HepG2 (cell line): ENCODE data around the gene UBE3D. TPM values are rescaled to one million over a fixed set of nuclear protein-coding genes. Genes with fewer than 3 reads are reported as not detected.

Experiments
- CENPT ChIP-seq: sonication (generic); formaldehyde crosslinking; IDR thresholded peaks from 2 replicates; pipeline ENCODE4 v1.8.0; 2022; ENCODE audit warnings: low read depth, mild to moderate bottlenecking, moderate library complexity, missing genetic modification reagents
- EEA1 ChIP-seq: sonication (generic); formaldehyde crosslinking; IDR thresholded peaks from 2 replicates; pipeline ENCODE4 v1.5.1; 2020; ENCODE audit warnings: mild to moderate bottlenecking, missing genetic modification reagents, borderline replicate concordance
- FOXJ3 ChIP-seq: sonication (generic); formaldehyde crosslinking; IDR thresholded peaks from 2 replicates; pipeline ENCODE4 v1.4.0; 2020; ENCODE audit warnings: missing genetic modification reagents, mild to moderate bottlenecking, borderline replicate concordance
- GLI4 ChIP-seq: sonication (generic); formaldehyde crosslinking; IDR thresholded peaks from 2 replicates; pipeline ENCODE4 v1.5.1; 2020; ENCODE audit warnings: missing genetic modification reagents, mild to moderate bottlenecking, moderate library complexity, borderline replicate concordance
- GMEB2 ChIP-seq: IDR thresholded peaks from 2 replicates; pipeline ENCODE4 v1.6.1; 2016; ENCODE audit warnings: missing biosample characterization, missing genetic modification reagents, low read depth
- HOXA3 ChIP-seq: sonication (generic); formaldehyde crosslinking; IDR thresholded peaks from 2 replicates; pipeline ENCODE4 v1.5.0; 2020; ENCODE audit warnings: missing genetic modification reagents
- KLF9 ChIP-seq: IDR thresholded peaks from 2 replicates; pipeline ENCODE4 v1.6.1; 2016; ENCODE audit warnings: low read depth
- MAZ ChIP-seq, 2 experiments: sonication (generic) in 1 of 2; formaldehyde crosslinking in 1 of 2; IDR thresholded peaks; 2 replicates each; pipeline versions ENCODE4 v1.5.0 to v1.6.1; 2012 to 2020; ENCODE audit warnings: low read depth in 2 of 2, mild to moderate bottlenecking in 2 of 2, borderline replicate concordance in 1 of 2, improper control_type of control experiment in 1 of 2, low read length in 1 of 2, missing genetic modification reagents in 1 of 2, moderate library complexity in 1 of 2
- MLLT10 ChIP-seq: sonication (generic); formaldehyde crosslinking; IDR thresholded peaks from 2 replicates; pipeline ENCODE4 v1.4.0; 2020; ENCODE audit warnings: missing genetic modification reagents
- NFATC3 ChIP-seq: sonication (generic); formaldehyde crosslinking; IDR thresholded peaks from 2 replicates; pipeline ENCODE4 v1.5.1; 2020; ENCODE audit warnings: mild to moderate bottlenecking, missing genetic modification reagents
- NPAS2 ChIP-seq: sonication (generic); formaldehyde crosslinking; IDR thresholded peaks from 2 replicates; pipeline ENCODE4 v1.8.0; 2022; ENCODE audit warnings: mild to moderate bottlenecking, missing genetic modification reagents, borderline replicate concordance
- PAF1 ChIP-seq: IDR thresholded peaks from 2 replicates; pipeline ENCODE4 v1.6.1; 2016; ENCODE audit warnings: missing genetic modification reagents, missing compliant biosample characterization
- SMC3 ChIP-seq: IDR thresholded peaks from 2 replicates; pipeline ENCODE4 v1.6.1; 2011; ENCODE audit warnings: low read length, improper control_type of control experiment
- SRSF9 ChIP-seq: fragments of 200-400 bp; formaldehyde crosslinking; IDR thresholded peaks from 2 replicates; pipeline ENCODE4 v1.6.1; 2018; ENCODE audit warnings: borderline replicate concordance, mild to moderate bottlenecking, low read depth, low read length; ENCODE audit not compliant: insufficient read depth, poor library complexity, severe bottlenecking
- TEF ChIP-seq: sonication (generic); formaldehyde crosslinking; IDR thresholded peaks from 2 replicates; pipeline ENCODE4 v1.5.0; 2020; ENCODE audit warnings: missing genetic modification reagents
- YY1 ChIP-seq: IDR thresholded peaks from 2 replicates; pipeline ENCODE4 v1.6.1; 2011; ENCODE audit warnings: low read length, low read depth, moderate library complexity, mild to moderate bottlenecking; ENCODE audit not compliant: insufficient read depth, insufficient replicate concordance
- ZNF136 ChIP-seq: sonication (generic); formaldehyde crosslinking; IDR thresholded peaks from 2 replicates; pipeline ENCODE4 v1.8.1; 2022; ENCODE audit warnings: low read depth, mild to moderate bottlenecking, moderate library complexity, missing genetic modification reagents
- ZNF207 ChIP-seq: fragments of 450-650 bp; IDR thresholded peaks from 2 replicates; pipeline ENCODE4 v1.6.1; 2016; ENCODE audit warnings: antibody characterized with exemption, borderline replicate concordance
- ZNF274 ChIP-seq: sonication (generic); formaldehyde crosslinking; IDR thresholded peaks from 2 replicates; pipeline ENCODE4 v1.5.1; 2020; ENCODE audit warnings: mild to moderate bottlenecking, missing genetic modification reagents
- ZNF713 ChIP-seq: sonication (generic); formaldehyde crosslinking; IDR thresholded peaks from 2 replicates; pipeline ENCODE4 v1.4.0; 2020; ENCODE audit warnings: mild to moderate bottlenecking, missing genetic modification reagents
- polyA plus RNA-seq, 8 experiments: library from polyadenylated mRNA; depleted of rRNA in 3 of 8; stranded (reverse) in 7 of 8; unstranded in 1 of 8; fragments of >200 nt; fragmentation: Illumina TruSeq in 4 of 8; extraction: Trizol in 4 of 8; gene quantifications; 2 replicates each; pipeline versions ENCODE4 v1.2.1 to v1.2.3, GENCODE V29; 2011 to 2016; ENCODE audit warnings: low read depth in 4 of 8, missing spikeins in 1 of 8, mixed read lengths in 1 of 8; ENCODE audit not compliant: insufficient read depth in 1 of 8
- total RNA-seq, 5 experiments: library from RNA; depleted of rRNA; stranded (reverse); fragments of >200 nt; fragmentation: Illumina TruSeq; extraction: Trizol; gene quantifications; 2 replicates each; pipeline ENCODE4 v1.2.3, GENCODE V29; 2016; ENCODE audit warnings: low read depth in 1 of 5
- TF ChIP-seq, protein P1 (sequence below): fragments of 450-650 bp; IDR thresholded peaks from 2 replicates; pipeline ENCODE4 v1.6.1; 2016
- TF ChIP-seq, protein P2 (sequence below): sonication (generic); formaldehyde crosslinking; conservative IDR thresholded peaks from 2 replicates; pipeline ENCODE4 v1.8.0; 2022; ENCODE audit warnings: mild to moderate bottlenecking, moderate library complexity, missing genetic modification reagents

Gene UBE3D
- total and polyA plus RNA-seq, 2 of the 13 experiments (the other 11 are each of a cell fraction or from before 2014, with no cell fraction given): 5.1 to 11.4 TPM

GRCh38 chr6:83067448-83068439, 2.1 kb upstream of the UBE3D start, which contains the start of gene DOP1A (continued):
- TF ChIP-seq, protein P1, sequence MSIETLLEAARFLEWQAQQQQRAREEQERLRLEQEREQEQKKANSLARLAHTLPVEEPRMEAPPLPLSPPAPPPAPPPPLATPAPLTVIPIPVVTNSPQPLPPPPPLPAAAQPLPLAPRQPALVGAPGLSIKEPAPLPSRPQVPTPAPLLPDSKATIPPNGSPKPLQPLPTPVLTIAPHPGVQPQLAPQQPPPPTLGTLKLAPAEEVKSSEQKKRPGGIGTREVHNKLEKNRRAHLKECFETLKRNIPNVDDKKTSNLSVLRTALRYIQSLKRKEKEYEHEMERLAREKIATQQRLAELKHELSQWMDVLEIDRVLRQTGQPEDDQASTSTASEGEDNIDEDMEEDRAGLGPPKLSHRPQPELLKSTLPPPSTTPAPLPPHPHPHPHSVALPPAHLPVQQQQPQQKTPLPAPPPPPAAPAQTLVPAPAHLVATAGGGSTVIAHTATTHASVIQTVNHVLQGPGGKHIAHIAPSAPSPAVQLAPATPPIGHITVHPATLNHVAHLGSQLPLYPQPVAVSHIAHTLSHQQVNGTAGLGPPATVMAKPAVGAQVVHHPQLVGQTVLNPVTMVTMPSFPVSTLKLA: peak; percentile 71
- TF ChIP-seq MAZ (IDR thresholded peaks at IDR 0.05; ENCODE audit: borderline replicate concordance, low read depth, low read length) (peak; percentile 33; the same call in 1 of the 2 replicates), MAZ (CRISPR knock-in tag; IDR thresholded peaks at IDR 0.05; ENCODE audit: low read depth) (peak; percentile 91; the same call in 1 of the 2 replicates), KLF9 (CRISPR knock-in tag) (no peak), SRSF9 (no peak), ZNF274 (CRISPR knock-in tag) (0 out of 2 replicates have a peak, but pooled peaks have one; percentile 46), GMEB2 (CRISPR knock-in tag) (peak; percentile 76), YY1 (peak; percentile 82), NFATC3 (CRISPR knock-in tag) (no peak), GLI4 (CRISPR knock-in tag) (no peak), CENPT (CRISPR knock-in tag) (no peak; the same call in 1 of the 2 replicates), NPAS2 (no peak), SMC3 (peak; percentile 43; the same call in 1 of the 2 replicates), FOXJ3 (CRISPR knock-in tag) (no peak), ZNF713 (CRISPR knock-in tag) (no peak), TEF (CRISPR knock-in tag) (peak; percentile 63; the same call in 1 of the 2 replicates), ZNF207 (no peak), EEA1 (CRISPR knock-in tag) (peak; percentile 91; the same call in 1 of the 2 replicates), ZNF136 (0 out of 2 replicates have a peak, but pooled peaks have one; percentile 44), HOXA3 (CRISPR knock-in tag) (peak; percentile 80), MLLT10 (no peak), PAF1 (CRISPR knock-in tag) (no peak)
- TF ChIP-seq, protein P2, sequence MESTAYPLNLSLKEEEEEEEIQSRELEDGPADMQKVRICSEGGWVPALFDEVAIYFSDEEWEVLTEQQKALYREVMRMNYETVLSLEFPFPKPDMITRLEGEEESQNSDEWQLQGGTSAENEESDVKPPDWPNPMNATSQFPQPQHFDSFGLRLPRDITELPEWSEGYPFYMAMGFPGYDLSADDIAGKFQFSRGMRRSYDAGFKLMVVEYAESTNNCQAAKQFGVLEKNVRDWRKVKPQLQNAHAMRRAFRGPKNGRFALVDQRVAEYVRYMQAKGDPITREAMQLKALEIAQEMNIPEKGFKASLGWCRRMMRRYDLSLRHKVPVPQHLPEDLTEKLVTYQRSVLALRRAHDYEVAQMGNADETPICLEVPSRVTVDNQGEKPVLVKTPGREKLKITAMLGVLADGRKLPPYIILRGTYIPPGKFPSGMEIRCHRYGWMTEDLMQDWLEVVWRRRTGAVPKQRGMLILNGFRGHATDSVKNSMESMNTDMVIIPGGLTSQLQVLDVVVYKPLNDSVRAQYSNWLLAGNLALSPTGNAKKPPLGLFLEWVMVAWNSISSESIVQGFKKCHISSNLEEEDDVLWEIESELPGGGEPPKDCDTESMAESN (CRISPR knock-in tag): peak; percentile 80
